ENCODE data around the gene OR5C1.

DNA sequence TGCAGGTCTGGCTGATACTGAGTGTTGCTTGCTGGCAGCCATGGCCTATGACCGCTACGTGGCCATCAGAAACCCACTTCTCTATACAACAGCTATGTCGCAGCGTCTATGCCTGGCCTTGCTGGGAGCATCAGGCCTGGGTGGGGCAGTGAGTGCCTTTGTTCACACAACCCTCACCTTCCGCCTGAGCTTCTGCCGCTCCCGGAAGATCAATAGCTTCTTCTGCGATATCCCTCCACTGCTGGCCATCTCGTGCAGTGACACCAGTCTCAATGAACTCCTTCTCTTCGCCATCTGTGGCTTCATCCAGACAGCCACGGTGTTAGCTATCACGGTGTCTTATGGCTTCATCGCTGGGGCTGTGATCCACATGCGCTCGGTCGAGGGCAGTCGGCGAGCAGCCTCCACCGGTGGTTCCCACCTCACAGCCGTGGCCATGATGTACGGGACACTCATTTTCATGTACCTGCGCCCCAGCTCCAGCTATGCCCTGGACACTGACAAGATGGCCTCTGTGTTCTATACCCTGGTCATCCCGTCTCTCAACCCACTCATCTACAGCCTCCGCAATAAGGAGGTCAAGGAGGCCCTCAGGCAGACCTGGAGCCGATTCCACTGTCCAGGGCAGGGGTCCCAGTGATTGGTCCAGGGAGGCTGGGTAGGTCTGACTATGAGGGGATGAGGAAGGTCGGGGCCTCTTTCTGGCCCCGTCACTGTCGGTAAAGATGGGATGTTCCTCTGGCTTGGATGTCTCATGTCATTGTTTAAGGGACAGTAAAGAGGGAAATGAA, 718 bp downstream of the OR5C1 start:
- TF ChIP-seq POLR2A (IDR thresholded peaks at IDR 0.05; ENCODE audit: low read depth, low read length) (no peak), TAF1 (IDR thresholded peaks at IDR 0.05; ENCODE audit: borderline replicate concordance, low read depth, low read length) (no peak), POLR2AphosphoS5 (IDR thresholded peaks at IDR 0.05; ENCODE audit: low read depth, low read length) (no peak)
